CD4-positive, alpha-beta T cell treated with Interferon alpha-2 for 1 hour (primary cell): Measurements from ENCODE around the gene NSMCE4A.
"Not testable (repeated sequence)": the region's sequence is repeated elsewhere in the genome, so short reads cannot be mapped to it uniquely, and the experiment has no call there.

ENCODE experiments used
- DNase-seq, 2 donors: peaks; one replicate each; pipeline ENCODE4 v3.0.0-alpha.2; 2020 to 2022

NSMCE4A gene

DNA sequence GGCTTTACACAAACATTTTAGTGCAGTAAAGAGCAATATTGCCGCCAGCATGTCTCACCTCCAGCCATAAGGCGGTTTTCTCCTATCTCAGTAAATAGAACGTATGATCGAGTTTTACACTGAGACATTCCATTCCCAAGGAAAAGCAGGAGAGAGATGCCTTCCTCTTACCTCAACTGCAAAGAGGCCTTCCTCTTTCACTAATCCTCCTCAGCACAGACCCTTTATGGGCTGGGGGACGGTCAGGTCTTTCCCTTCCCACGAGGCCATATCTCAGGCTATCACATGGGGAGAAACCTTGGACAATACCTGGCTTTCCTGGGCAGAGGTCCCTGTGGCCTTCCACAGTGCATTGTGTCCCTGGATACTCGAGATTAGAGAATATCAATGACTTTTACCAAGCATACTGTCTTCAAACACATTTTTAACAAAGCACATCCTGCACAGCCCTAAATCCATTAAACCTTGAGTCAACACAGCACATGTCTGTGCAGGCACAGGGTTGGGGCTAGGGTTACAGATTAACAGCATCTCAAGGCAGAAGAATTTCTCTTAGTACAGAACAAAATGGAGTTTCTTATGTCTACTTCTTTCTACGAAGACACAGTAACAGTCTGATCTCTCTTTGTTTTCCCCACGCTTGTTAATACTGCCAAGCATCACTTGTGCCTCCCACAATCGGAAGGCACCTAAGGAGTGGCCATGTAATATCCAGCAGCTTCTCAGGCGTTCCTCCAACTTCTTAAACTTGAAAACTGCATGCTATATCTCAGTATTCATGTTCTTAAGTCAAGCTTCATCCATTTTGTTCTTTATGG lies 44.5 kb downstream of the NSMCE4A start:
- not testable (repeated sequence) for DNase-seq

DNA sequence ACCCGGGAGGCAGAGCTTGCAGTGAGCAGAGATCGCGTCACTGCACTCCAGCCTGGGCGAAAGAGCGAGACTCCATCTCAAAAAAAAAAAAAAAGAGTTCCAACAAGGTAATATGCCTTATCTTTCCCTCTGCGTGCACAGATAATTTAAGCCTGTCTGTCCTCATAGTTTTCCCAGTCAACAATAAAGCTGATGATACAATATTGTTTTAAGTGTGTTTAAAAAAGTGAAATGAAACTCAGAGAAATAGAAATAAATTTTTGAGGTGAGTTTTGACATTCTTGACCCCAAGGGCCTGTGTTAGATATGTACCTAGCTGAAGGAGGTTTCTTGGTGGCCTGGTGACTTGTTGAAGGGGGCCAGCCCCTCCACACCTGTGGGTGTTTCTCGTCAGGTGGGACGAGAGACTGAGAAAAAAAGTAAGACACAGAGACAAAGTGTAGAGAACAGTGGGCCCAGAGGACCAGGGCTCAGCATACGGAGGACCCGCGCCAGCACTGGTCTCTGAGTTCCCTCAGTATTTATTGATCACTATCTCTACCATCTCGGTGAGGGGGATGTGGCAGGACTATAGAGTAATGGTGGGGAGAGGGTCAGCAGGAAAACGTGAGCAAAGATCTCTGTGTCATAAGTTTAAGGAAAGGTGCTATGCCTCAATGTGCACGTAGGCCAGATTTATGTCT lies 45.3 kb downstream of the NSMCE4A start:
- not testable (repeated sequence) for DNase-seq

DNA sequence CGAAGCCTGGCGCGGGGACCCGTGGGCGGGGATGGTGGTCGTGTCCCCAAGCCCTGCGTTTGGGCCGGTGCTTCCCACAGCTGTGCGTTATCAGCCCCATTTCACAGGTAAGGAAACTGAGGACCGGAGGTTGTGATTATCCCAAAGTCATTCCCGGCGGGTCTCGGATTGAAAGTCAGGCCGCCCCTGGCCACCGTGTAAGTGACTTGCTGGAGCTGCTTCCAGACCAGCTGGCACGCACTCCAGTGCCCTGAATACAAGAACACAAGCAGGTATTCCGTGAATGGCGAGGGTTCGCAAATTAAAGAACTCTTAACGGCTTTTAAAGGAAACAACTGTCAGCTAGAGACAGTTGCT lies 46.5 kb downstream of the NSMCE4A start:
- no peak for DNase-seq

DNA sequence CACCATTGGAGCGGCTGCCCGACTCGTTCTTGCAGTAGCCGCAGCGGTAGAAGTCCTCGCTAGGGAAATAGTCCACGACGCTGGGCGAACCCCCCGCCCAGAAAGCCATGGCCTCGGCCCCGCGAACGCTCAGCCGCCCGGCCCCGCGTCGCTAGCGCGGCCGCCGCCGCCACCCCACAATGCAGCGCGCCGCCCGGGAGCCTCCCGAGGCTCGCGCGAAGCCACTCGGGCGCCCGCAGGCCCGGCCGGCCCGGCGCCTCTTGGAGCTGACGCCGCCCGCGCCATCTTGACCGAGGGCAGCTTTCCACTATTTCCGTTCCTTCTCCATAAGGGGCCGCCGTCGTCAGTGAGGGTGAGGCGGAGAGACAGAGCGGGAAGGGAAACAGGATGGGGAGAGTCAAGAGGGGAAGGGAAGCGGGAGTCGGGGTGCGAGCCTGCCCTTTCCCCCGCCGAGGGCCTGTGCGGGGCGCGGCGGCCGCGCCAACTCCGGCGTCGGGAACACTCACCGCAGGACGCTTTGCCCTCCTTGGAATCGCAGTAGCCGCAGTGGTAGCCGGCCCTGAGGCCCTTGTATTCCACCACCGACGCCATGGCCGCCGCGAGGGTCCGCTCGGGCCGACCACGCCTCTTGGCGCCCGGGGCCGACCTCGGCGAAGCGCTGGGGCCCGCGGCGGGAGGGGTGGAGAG lies 47.0 kb downstream of the NSMCE4A start, which contains the start of gene ATE1:
Gene ATE1, minus strand, starts transcription at position 191 of the 687 bp plus-strand sequence. Its CDS starts 82 bp downstream, at position 109.
- DNase-seq = peak; percentile 83 to 87

DNA sequence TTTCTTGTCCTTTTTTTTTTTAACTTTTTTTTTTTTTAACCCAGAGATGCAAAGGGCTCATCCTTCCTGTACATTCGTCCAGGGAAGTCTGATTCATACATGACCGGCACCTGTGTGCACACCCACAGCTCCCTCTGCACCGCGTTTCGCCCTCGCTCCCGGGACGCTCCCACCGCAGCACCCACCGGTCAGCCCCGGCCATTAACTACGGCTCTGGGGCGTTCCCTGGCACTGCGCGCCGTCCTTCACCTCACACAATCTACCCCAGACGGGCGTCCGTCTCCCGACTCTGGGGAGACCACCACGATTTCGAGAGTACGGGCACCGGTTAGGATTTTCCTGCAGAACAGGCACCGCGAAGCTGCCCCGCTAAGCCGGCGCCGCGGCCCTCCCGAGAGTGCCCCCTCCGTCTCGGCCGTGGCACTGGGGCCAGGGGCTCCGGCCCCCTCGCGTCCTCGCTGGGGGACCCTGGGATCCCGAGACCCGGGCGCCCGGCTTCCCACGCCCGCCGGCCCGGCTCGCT lies 47.6 kb downstream of the NSMCE4A start:
- DNase-seq = peak in 1 of 2 donors; percentile 27

DNA sequence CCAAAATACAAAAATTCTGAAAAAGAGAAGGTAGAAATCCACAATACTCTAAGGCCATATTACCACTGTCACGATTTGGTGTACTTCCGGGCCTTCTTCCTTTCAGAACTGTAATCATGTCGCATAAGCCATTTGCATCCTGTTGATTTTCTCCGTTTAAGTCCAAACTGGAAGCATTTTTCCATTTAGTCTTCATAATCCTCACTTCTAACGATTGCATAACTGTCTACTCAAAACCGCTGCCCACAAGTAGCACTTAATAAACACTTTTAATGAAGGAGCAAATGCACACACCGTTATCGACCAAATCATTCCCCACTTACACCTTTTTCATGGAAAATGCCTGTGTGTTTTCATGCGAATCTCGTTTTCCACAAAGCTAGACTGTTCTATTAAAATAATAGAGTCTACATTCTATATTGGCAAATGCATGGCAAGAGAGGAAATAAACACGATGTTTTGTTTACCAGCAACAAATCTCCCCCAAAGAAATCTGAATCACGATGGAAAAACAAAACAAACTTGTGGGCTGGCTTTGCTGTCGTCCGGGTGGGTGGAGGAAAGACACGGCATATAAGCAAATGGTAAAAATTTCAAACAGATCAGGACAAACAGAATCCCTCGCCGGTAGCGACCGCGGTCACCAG lies 48.2 kb downstream of the NSMCE4A start:
- DNase-seq = peak in 1 of 2 donors; percentile 16

GRCh38 chr10:121926157-121926556 lies 48.9 kb downstream of the NSMCE4A start:
- no peak for DNase-seq

GRCh38 chr10:121921238-121921931 lies 53.6 kb downstream of the NSMCE4A start:
- DNase-seq = no peak

DNA sequence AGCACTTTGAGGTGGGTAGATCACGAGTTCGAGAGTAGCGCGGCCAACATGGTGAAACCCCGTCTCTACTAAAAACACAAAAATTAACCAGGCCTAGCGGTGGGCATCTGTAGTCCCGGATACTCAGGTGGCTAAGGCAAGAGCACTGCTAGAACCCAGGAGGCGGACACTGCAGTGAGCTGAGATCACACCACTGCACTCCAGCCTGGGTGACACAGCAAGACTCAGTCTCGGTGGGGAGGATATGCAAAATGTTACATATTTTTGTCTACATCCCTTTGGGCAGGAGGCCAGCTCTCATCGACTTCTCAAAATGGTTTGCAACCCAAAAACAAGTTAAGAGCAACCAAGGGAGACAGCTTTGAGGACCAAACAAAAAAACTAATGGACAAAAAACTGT lies 55.4 kb downstream of the NSMCE4A start:
- DNase-seq = no peak

DNA sequence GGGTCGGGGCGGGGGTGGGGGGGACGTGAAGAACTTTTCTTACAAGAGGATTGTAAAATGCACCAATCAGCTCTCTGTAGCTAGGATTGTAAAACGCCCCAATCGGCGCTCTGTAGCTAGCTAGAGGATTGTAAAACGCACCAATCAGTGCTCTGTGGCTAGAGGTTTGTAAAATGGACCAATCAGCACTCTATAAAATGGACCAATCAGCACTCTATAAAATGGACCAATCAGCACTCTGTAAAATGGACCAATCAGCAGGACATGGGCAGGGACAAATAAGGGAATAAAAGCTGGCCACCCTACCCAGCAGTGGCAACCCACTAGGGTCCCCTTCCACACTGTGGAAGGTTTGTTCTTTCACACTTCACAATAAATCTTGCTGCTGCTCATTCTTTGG lies 56.2 kb downstream of the NSMCE4A start:
- DNase-seq = not testable (repeated sequence)

GRCh38 chr10:121914661-121915060 lies 60.4 kb downstream of the NSMCE4A start:
- DNase-seq = no peak

DNA sequence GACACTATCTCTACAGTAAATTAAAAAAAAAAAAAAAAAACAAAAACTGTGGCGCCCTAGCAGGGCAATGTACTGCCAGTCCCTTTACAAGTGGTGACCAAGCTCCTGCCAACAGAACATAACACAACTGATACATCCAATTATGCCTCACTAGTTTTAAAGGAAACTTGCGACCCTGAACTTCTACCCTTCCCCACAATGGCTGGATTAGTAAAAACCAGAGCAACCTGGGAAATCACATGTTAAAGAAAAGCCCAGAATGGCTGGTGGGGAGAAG lies 63.7 kb downstream of the NSMCE4A start:
- DNase-seq = no peak

DNA sequence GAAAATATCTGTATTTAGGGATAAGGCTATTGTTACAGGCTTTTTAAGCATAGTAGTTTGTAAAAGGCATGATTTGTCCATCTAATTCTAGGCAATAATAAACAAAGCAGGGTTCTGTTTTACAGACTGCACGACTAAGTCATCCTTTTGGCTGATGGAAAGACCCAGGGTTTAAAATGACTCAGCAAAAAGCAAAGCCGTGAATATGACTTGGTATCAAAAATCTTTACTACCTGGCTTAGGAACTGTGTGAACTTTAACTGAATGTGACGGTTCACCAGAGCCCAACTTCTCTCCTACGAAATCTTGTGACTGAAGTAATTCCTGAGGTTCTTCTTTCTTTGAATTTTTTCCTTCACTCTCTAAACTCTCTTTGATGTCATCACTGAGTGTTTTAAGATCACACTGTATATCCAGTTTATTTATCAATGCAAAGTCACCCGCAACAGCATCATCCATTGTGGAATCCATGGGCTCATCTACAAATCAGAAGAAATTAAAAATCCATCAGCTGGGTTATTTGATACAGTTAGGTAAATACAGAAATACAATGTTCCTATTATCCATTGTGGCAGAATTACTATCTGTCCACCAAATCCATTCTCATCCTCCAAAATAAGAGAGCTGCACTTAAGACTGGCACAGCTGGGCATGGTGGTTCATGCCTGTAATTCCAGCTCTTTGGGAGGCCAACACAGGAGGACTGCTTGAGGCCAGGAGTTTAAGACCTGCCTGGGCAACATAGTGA lies 64.2 kb downstream of the NSMCE4A start:
- no peak for DNase-seq
